A549 (cell line): ENCODE results near the gene ZNF552. TPM values are rescaled to one million over a fixed set of nuclear protein-coding genes. Genes with fewer than 3 reads are reported as not detected.
"Not testable (repeated sequence)": the region's sequence is repeated elsewhere in the genome, so short reads cannot be mapped to it uniquely, and the experiment has no call there.

ENCODE experiments used
- ATAC-seq, 2 experiments: fragments of 200-7000 bp in 1 of 2; fragments of >200 bp in 1 of 2; cut with Nextera tagmentation in 1 of 2; cut with Tn5 transposase in 1 of 2; 3 replicates each; pipeline versions ENCODE4 v1.8.0 to v1.9.1; 2018 to 2020; ENCODE audit warnings: mild to moderate bottlenecking in 1 of 2, moderate library complexity in 1 of 2
- CTCF ChIA-PET: fragments of 300-600 bp; sonication (Branson Sonifier 250); formaldehyde crosslinking; extraction: SDS; loops from one replicate; lab custom pipeline; 2021; ENCODE audit warnings: antibody characterized with exemption, inconsistent platforms; lab: Yijun Ruan, JAX
- POLR2A ChIA-PET: fragments of 350-600 bp; formaldehyde crosslinking; extraction: SDS; loops from one replicate; lab custom pipeline; 2021; ENCODE audit warnings: antibody characterized with exemption, inconsistent platforms; lab: Yijun Ruan, JAX
- DNase-seq, 2 experiments: peaks; one replicate each; pipeline versions ENCODE4 v3.0.0 to v3.0.0-alpha.2; 2011 to 2016; ENCODE audit warnings: low read depth in 1 of 2, low spot score in 1 of 2
- FAIRE-seq: peaks from 2 replicates; lab custom pipeline; 2011; peaks lifted over from hg19 to GRCh38; lab: Jason Lieb, UNC
- H3K27ac ChIP-seq, 2 experiments: fragments of >200 bp; sonication (Bioruptor Twin); formaldehyde crosslinking; 3 replicates each; pipeline ENCODE4 v1.5.1; 2016 to 2017
- H3K4me1 ChIP-seq: fragments of >200 bp; sonication (Bioruptor Twin); formaldehyde crosslinking; 3 replicates; pipeline ENCODE4 v1.6.1; 2016
- H3K4me2 ChIP-seq: fragments of >200 bp; sonication (Bioruptor Twin); formaldehyde crosslinking; 3 replicates; pipeline ENCODE4 v1.6.1; 2016
- H3K4me3 ChIP-seq: fragments of >200 bp; sonication (Bioruptor Twin); formaldehyde crosslinking; 3 replicates; pipeline ENCODE4 v1.5.1; 2016
- H3K9me3 ChIP-seq: fragments of >200 bp; sonication (Bioruptor Twin); formaldehyde crosslinking; 3 replicates; pipeline ENCODE4 v1.6.1; 2016
- BCL3 ChIP-seq: fragments of >200 bp; sonication (Bioruptor Twin); formaldehyde crosslinking; IDR thresholded peaks from 3 replicates; pipeline ENCODE4 v1.6.1; 2016
- CEBPB ChIP-seq, 2 experiments: fragments of >200 bp in 1 of 2; sonication (Bioruptor Twin) in 1 of 2; formaldehyde crosslinking in 1 of 2; IDR thresholded peaks; 2 replicates each; pipeline ENCODE4 v1.6.1; 2012 to 2016
- CHD2 ChIP-seq: fragments of 150-350 bp; IDR thresholded peaks from 2 replicates; pipeline ENCODE4 v1.6.1; 2014; ENCODE audit warnings: low read length; ENCODE audit not compliant: partially characterized antibody
- FOXS1 ChIP-seq: fragments of 250-450 bp; sonication (Bioruptor Pico); IDR thresholded peaks from 2 replicates; pipeline ENCODE4 v1.5.0; 2020; ENCODE audit warnings: mild to moderate bottlenecking, moderate library complexity
- HOXB5 ChIP-seq: fragments of 250-450 bp; sonication (Bioruptor Pico); IDR thresholded peaks from 2 replicates; pipeline ENCODE4 v1.5.0; 2020; ENCODE audit warnings: mild to moderate bottlenecking, moderate library complexity
- JUN ChIP-seq, 2 experiments: fragments of >200 bp; sonication (Bioruptor Twin); formaldehyde crosslinking; IDR thresholded peaks; 2 replicates in 1 of 2; 3 replicates in 1 of 2; pipeline ENCODE4 v1.6.1; 2016 to 2017
- JUNB ChIP-seq: fragments of >200 bp; sonication (Bioruptor Twin); formaldehyde crosslinking; IDR thresholded peaks from 2 replicates; pipeline ENCODE4 v1.6.1; 2016
- MAFK ChIP-seq: fragments of 450-650 bp; IDR thresholded peaks from 2 replicates; pipeline ENCODE4 v1.6.1; 2014; ENCODE audit not compliant: partially characterized antibody
- MAX ChIP-seq: IDR thresholded peaks from 2 replicates; pipeline ENCODE4 v1.6.1; 2012
- PBX3 ChIP-seq: IDR thresholded peaks from 2 replicates; pipeline ENCODE4 v1.6.1; 2012
- PHF8 ChIP-seq: fragments of 200-600 bp; sonication (generic); IDR thresholded peaks from 2 replicates; pipeline ENCODE4 v1.6.1; 2016; ENCODE audit warnings: low read depth, mild to moderate bottlenecking, antibody characterized with exemption, moderate library complexity, borderline replicate concordance
- POLR2A ChIP-seq: IDR thresholded peaks from 2 replicates; pipeline ENCODE4 v1.6.1; 2012; ENCODE audit warnings: mild to moderate bottlenecking, low read length
- TFCP2L1 ChIP-seq: fragments of 250-450 bp; sonication (Bioruptor Pico); IDR thresholded peaks from 2 replicates; pipeline ENCODE4 v1.5.0; 2021; ENCODE audit warnings: mild to moderate bottlenecking
- TP53 ChIP-seq: fragments of 250-450 bp; sonication (Bioruptor Pico); IDR thresholded peaks from 2 replicates; pipeline ENCODE4 v1.5.0; 2021; ENCODE audit warnings: mild to moderate bottlenecking, moderate library complexity
- WGBS: methylation state at CpG from one replicate; pipeline ENCODE4 v1.1.6; 2017; ENCODE audit errors: missing lambda C conversion rate; 5-methylcytosine and 5-hydroxymethylcytosine counted together
- polyA minus RNA-seq: library from RNA; depleted of rRNA, polyadenylated mRNA; stranded (reverse); fragments of >200 nt; gene quantifications from 2 replicates; pipeline ENCODE4 v1.2.3, GENCODE V29; 2011; rRNA and poly(A)+ RNA removed
- polyA plus RNA-seq, 4 experiments: library from polyadenylated mRNA; depleted of rRNA in 3 of 4; stranded (reverse); fragments of >200 nt; fragmentation: RNase III in 1 of 4; extraction: RNeasy Plus Mini Kit Qiagen cat#74134 plus additional on column Dnase treatment in 1 of 4; gene quantifications; 2 replicates in 3 of 4; 3 replicates in 1 of 4; pipeline ENCODE4 v1.2.3, GENCODE V29; 2011 to 2017

The ZNF552 gene
- polyA plus RNA-seq (2011; rRNA removed): 5.7 and 5.8 TPM in 2 replicates
- 2.6 and 3.0 TPM in 2 replicates for polyA plus RNA-seq (2012; cell fraction: cytosol; rRNA removed)
- 5.6 and 7.6 TPM in 2 replicates for polyA plus RNA-seq (2012; cell fraction: nucleus; rRNA removed)
- polyA plus RNA-seq (2017; fragmentation: RNase III; extraction: RNeasy Plus Mini Kit Qiagen cat#74134 plus additional on column Dnase treatment): 6.0 to 7.2 TPM (median 6.5 TPM) in 3 replicates
- 12.1 and 12.4 TPM in 2 replicates for polyA minus RNA-seq

GRCh38 chr19:57814505-57815246 lies at the start of gene ZNF552:
TSS of gene ZNF552 (minus strand) at chr19:57814913. CDS start at chr19:57814743, 170 bp downstream.
- ATAC-seq (peak; percentile 95), DNase-seq (peak; percentile 94 to 96), FAIRE-seq (no peak)
- 2% methylated on average over 45 of the region's 50 CpGs for WGBS
- Histone ChIP-seq H3K4me2 (peak within 1 kb of the TSS; percentile 97), H3K9me3 (peaks cover 13% of the 10 kb centered on the region), H3K4me1 (no peaks in the 10 kb centered on the region), H3K4me3 (peak within 1 kb of the TSS; percentile 82), H3K27ac (peak within 1 kb of the TSS; percentile 79 to 90)
- ChIA-PET CTCF (interaction anchor here (0.7 kb wide), 1 partner anchor 50 kb away, joined by 3 read pairs; no protein-coding TSS in a partner anchor), POLR2A (interaction anchor here (0.6 to 1.5 kb wide), 7 partner anchors 8 to 453 kb away, joined by 3 to 7 read pairs (median 4); partner anchors contain the start of genes ZNF416, ZNF551, ZNF586 and ZNF587)
- TF ChIP-seq BCL3 (peak; percentile 80; the same call in 1 of the 3 replicates), HOXB5 (peak; percentile 57; the same call in 1 of the 2 replicates), JUN (IDR thresholded peaks at IDR 0.05) (peak; percentile 67 to 70; a peak in 4 of 5 replicates), TP53 (CRISPR knock-in tag) (no peak), PHF8 (peak; percentile 33; the same call in 1 of the 2 replicates), FOXS1 (CRISPR knock-in tag) (no peak), POLR2A (peak; percentile 88), TFCP2L1 (CRISPR knock-in tag) (no peak), CHD2 (no peak), PBX3 (peak; percentile 89), MAX (peak; percentile 45; the same call in 1 of the 2 replicates), JUNB (no peak), CEBPB (IDR thresholded peaks at IDR 0.05) (no peak)

GRCh38 chr19:57862351-57862750 lies 47.6 kb upstream of the ZNF552 start:
- ATAC-seq, H3K4me1 ChIP-seq, FAIRE-seq, POLR2A ChIA-PET, DNase-seq, H3K27ac ChIP-seq, H3K4me3 ChIP-seq, H3K4me2 ChIP-seq: not testable (repeated sequence)
- 96% methylated on average over 3 of the region's 3 CpGs for WGBS
- CTCF ChIA-PET: interaction anchor here (1.9 kb wide), 1 partner anchor 15 kb away, joined by 6 read pairs; no protein-coding TSS in a partner anchor
- TF ChIP-seq MAFK: peak; percentile 89
- H3K9me3 ChIP-seq: peaks cover 91% of the 10 kb centered on the region

GRCh38 chr19:57854117-57854516 lies 39.4 kb upstream of the ZNF552 start:
- FAIRE-seq, H3K4me1 ChIP-seq, H3K4me3 ChIP-seq, ATAC-seq, CTCF ChIA-PET, H3K4me2 ChIP-seq, DNase-seq, POLR2A ChIA-PET, H3K27ac ChIP-seq: not testable (repeated sequence)
- WGBS: 97% methylated on average over 2 of the region's 2 CpGs
- H3K9me3 ChIP-seq: peaks cover 67% of the 10 kb centered on the region

GRCh38 chr19:57851812-57852603 lies 37.3 kb upstream of the ZNF552 start:
- H3K4me2 ChIP-seq, CTCF ChIA-PET: not testable (repeated sequence)
- 87% methylated on average over 6 of the region's 6 CpGs for WGBS

More at GRCh38 chr19:57851812-57852603, 37.3 kb upstream of the ZNF552 start:
- FAIRE-seq, H3K4me1 ChIP-seq, ATAC-seq, H3K4me3 ChIP-seq, DNase-seq, H3K27ac ChIP-seq: not testable (repeated sequence)
- POLR2A ChIA-PET: interaction anchor here (1.8 kb wide), 1 partner anchor 33 kb away, joined by 4 read pairs; no protein-coding TSS in a partner anchor
- H3K9me3 ChIP-seq: peaks cover 60% of the 10 kb centered on the region
